Erythroblast (primary cell): ENCODE data around the gene UGT1A1.

Experiments used
- GATA1 ChIP-seq: IDR thresholded peaks from 2 replicates; pipeline ENCODE4 v1.6.1; 2011; ENCODE audit warnings: low read depth, mild to moderate bottlenecking, control low read depth, low read length, moderate library complexity
- POLR2A ChIP-seq: IDR thresholded peaks from 2 replicates; pipeline ENCODE4 v1.6.1; 2011; ENCODE audit warnings: mild to moderate bottlenecking, low read length

- no peak for TF ChIP-seq POLR2A
- no peak for TF ChIP-seq GATA1
Observed at GRCh38 chr2:233811732-233812131, 51.7 kb downstream of the UGT1A1 start.
